CD4-positive, alpha-beta T cell treated with Interleukin-17A for 4 hours (primary cell): Measurements from ENCODE around the gene HDDC2.

ENCODE experiments used
- DNase-seq: peaks from one replicate; pipeline ENCODE4 v3.0.0-alpha.2; 2020; ENCODE audit warnings: mixed read lengths

HDDC2 gene

DNA sequence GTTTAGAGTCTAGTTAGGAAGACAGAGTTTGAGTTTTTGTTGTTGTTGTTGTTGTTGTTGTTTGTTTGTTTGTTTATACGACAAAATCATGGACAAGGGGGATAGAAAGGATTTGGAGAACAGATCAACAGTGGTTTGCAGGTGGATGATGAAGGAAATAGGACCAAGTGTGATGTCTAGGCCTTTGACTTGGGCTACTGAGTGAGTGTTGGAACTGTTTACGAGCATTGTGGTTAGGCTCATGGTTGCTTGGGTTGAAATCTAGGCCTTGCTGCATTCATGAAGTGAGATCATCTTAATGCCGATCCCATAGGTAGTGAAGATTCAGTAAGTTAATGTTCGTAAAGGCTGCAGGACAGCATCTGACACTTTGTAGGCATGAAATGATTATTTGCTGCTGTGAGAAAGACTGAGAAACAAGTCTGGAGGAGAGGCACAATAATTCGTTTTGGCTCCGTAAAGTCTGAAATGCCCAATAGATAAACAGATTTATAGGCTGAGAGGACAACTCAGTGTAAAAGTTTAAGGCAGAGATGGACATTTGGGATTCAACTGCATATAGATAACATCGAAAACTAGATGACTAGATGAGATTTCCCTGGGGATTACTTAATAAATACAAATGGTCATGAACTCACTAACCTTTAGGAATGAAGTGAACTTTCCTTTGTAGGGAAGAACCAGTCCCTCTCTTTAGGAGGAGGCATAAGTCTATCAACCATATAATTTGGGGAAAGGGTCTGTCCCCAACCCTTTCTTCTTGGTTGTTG lies 70.0 kb downstream of the HDDC2 start:
- no peak for DNase-seq

DNA sequence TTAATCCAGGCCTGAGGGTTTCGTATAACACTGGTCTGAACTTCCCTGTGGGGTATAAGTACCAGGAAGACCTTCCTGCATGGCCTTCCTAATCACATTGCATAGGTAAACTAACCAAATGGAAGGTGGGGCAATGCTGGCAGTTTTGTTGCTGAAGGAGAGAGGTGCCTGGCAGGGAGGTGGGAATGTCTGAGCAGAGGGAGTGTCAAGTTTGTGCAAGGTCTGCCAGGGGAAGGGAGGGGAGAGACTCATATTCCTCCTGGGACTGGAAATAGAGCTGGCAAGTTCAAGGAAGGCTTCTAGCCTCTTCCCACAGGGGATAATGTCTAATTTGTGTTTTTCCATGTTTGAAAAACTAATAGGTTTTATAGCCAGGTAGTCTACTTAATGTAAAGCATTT lies 70.6 kb downstream of the HDDC2 start:
- no peak for DNase-seq

DNA sequence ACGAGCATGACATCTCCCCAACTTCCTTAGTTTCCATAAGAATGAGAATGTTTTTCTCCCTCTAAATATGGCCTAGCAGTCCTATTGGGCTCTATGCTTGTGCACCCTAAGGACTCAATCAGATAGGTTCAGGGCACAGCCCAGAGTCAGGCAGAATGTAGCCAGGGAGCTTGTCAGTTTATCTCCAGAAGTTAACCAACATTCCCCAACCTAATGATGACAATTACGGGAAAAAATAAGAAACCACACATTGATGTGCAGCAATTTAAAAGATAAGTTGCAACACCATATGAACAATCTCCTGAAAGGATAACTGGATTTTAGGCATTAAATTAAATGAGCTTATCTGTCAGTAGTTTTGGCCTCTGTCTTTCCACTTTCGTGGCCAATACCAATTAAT lies 71.1 kb downstream of the HDDC2 start:
- no peak for DNase-seq

DNA sequence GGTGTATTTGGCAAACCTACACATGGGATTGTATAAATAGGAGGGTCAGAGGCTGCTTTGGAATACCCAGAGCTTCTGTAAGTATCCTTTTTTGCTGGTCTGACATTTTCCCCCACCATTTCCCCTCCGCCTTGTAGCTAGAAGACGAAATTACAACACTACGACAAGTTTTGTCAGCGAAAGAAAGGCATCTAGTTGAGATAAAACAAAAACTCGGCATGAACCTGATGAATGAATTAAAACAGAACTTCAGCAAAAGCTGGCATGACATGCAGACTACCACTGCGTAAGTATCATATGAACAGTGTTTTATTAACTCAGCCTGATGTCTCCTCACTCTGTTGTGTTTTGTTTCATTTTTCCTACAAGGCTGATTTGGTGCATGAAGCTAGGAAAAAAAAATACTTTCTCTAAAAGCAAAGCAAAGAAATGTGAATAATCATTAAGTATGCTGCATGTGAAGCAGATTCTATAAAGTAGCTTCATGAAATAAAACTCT lies 72.7 kb downstream of the HDDC2 start:
- no peak for DNase-seq

DNA sequence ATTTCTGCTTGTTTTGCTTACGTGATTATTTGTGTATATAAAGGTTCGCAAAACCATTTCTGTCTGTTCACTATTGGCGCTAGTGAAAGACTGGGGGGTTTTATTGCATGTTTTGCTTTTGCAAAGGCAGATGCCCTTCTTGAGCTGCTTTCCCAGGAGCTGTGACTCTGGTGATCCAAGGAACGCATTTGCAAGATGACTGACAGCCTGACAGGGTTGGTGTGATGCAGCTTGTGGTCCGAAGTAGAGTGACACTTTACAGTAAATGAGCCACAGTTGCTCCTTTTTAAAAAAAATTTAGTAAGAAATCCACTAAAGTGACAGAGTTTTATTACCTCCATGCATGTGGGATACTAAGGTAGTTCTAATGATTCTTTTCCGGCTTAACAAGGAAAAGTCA lies 74.5 kb downstream of the HDDC2 start:
- DNase-seq, result no peak
